Stimulated activated CD8-positive, alpha-beta memory T cell treated with anti-CD3 and anti-CD28 coated beads, Interleukin-4, amount 100 ng/mL, for 24 hours (primary cell): ENCODE data around the gene NMNAT1.
"Not testable (repeated sequence)": the region's sequence is repeated elsewhere in the genome, so short reads cannot be mapped to it uniquely, and the experiment has no call there.

Experiments used
- DNase-seq: peaks from one replicate; pipeline ENCODE4 v3.0.0-alpha.2; 2020; ENCODE audit warnings: low read depth

The NMNAT1 gene

DNA sequence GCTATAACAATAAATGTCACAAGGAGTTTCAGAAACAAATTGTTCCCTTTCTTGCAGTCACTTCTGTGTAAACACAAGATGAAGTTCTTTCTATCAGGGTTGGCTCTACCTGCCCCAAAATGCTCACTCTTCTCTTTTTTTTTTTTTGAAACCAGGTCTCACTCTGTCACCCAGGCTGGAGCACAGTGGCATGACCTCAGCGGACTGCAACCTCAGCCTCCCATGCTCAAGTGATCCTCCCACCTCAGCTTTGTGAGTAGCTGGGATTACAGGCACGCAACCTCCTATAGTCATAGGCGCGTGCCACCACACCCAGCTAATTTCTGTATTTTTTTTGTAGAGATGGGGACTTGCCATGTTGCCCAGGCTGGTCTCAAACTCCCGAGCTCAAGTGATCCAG is 22.7 kb upstream of the NMNAT1 start:
- no peak for DNase-seq

DNA sequence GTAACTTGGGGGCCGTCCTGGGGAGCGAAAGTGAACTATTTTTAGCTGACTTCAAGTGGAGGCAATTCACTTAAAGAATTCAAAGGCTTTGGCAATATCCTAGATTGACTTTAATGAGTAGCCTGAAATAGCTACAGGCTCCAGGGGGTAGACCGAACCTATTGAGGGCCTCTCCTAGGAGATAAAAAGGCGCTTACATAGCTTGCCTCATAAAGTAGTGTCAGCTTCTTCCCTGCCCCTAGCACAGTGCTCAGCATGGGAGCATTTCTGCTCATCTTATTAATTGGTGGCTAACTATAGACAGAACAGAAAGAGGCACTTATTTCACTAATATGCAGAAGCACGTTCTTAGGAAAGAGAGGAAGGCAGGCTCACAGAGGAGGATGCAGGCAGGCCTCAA is 20.9 kb upstream of the NMNAT1 start:
- DNase-seq: no peak

- DNase-seq: no peak
Measured at GRCh38 chr1:9927259-9927658, 16.0 kb upstream of the NMNAT1 start.

DNA sequence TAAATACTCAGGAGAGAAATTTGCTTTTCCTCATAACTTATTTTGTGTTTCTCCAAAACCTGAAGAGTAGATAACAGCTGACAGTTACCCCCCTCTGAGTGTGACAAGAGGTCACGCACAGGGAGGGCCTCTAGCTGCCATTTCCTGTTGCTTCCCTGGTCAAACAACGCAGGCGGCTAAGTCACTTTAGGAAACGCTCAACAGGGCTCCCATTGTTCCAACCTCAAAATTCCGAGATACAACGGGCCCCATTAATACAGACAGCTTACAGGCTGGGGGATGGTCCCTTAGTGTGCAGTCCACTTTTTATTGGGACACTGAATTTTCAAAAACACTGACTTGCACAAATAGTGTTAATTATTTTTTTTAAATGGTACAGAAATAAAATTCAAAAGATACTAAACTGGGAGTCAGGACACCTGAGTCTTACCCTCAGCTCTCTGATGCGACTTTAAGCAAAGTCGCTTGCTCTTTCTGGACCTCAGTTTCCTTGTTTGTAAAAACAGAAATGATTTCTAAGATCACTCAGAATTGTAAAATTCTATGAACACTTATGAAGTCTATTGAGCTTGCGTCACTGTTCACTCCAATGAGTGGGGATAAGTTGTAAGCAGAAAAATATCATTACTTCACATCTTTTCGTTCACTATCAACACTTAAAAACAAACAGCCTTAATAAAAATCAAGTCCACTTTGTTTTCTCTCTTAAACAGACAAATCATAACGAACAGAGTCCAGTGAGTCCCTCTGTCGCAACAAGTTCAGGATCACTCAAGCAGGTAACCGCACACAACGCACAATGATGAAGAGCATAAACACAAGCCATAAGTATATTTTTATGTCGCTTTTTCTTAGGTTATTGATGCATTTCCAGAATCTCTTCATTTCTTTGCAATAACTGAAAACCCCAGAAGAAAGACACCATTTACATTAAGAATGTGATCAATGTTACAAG is 13.6 kb upstream of the NMNAT1 start:
- DNase-seq: no peak

DNA sequence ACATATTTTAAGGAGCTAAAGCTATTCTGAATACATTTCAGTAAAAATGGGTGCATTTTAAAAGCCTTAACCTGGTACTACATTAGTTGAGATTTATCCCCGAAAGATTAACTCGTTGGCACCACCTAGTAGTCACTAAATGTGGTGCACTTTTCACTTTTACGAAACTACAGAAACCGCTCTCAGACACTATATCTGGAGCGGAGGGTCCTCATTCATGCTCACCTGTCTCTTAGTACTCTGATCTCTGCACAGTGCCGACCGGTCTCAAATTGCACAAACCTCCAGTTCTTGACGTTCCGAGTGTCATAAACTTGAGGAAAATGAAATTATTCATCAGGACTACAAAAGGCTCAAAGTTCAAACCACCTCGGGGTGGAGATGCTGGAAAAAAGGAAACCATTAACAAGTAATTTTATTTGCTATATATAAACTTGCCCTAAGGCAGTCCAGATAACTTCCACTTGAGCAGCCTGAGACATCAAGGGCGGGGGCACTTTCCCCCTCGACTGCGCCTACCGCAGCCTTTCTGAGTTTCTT is 806 bp upstream of the NMNAT1 start:
- DNase-seq: no peak

DNA sequence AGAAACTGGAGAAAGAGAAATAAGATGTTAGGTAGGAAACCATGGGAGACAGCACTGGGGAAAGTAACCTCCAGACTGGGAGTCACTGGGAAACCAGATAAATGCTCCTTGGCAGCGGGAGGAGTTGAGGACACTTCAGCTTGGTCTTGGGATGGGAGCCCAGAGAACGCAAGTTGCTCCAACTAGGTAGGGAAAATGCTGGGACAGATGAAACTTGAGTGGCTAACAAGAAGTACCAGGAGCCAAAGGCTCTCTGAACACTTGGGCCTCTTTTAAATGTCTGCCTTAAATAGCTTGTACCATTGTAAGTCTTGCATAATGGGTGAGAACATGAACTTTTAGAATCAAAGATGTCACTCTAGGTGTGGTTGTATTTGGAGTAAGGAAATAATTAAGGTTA is 3.0 kb downstream of the NMNAT1 start:
- DNase-seq: no peak

DNA sequence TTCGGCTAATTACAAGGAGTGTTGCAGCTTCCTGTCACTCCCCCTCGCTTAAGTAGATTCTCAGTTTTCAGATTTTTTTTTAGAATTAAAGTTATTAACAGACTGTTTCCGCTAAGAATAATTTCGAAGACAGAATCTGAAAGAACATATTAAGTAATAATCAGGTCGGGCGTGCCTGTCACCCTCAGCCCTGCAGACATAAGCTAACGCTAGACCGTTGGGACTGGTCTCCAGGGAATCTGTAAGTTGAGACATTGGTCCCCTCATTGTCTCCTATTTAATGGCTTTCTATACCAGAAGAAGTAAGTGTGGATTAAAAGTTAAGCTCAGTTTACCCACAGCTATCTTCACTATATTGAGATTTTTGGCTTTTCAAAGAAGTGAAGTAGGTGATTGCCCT is 14.5 kb downstream of the NMNAT1 start:
- no peak for DNase-seq

DNA sequence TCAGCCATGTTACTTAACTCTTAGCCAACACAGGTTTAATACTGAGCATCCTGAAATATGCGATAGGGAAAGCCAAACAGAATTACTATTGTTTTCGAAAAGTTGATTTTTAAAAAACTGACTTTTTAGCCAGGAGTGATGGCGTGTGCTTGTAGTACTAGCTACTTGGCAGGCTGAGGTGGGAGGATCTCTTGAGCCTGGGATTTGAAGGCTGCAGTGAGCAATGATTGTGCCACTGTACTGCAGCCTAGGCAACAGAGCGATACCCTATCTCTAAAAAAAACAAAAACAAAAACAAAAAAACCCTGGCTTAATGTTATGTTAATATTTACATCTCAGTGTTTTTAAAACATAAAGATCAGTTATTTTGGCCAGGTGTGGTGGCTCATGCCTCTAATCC is 16.7 kb downstream of the NMNAT1 start:
- DNase-seq: no peak

DNA sequence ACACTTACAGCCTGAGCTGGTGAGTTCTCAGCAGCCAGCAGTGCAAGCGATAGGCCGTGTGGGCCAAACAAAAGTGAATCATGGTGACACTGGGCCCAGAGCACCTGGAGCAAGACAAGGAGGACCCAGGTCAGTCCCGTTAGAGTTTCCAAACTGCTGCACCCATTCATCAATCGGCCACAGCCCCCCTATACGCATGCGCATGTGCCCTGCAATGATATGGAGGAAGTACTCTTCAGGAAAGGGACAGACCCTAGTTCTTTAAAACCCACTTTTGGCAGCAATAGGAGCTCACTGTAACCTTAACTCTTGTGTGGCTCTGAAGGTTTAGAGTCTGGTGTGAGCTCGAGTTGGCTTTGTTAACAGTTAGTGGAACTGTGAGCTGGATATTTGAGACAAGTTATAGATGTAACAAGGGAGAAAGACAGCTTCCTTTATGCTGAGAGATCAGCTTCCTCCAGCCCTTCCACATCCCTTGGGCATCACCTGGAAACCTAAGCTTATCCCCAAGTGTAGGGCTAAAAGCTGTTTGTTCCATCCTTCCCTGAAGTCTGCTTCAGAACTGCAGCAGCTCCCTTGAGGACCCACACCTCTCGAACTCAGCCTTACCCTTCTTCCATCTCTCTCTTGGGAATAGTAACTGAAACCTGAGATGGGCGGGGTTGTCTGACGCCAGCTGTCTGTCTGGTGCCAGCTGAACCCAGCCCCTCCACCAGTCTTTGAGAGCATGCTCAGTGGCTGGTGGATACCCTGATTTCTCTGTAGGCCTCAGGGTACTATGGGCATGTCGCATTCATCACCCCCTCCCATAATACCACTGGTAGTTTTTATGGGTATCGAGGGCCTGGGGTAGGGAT is 17.7 kb downstream of the NMNAT1 start:
- DNase-seq: no peak

- DNase-seq: no peak
Measured at GRCh38 chr1:9984253-9984652, 41.0 kb downstream of the NMNAT1 start.

DNA sequence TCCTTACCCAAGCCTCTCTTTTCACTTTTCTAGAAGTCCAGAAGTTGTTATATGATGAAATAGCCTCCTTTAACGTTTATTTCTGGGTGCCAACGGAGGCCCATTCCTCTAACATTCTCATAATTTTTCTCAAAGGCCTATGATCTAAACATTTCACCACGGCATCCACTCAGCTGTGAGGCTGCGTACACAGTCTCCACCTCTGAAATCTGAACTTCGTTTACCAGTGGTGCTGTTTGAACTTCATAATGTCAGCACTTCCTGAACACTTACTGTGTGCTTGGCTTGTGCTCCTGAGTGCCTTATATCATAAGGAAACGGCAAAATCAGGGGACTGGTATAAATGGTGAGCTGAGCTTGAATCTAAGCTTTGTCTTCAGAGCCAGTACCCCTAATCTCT is 41.7 kb downstream of the NMNAT1 start:
- DNase-seq: no peak

- DNase-seq: no peak
Measured at GRCh38 chr1:9989773-9990172, 46.5 kb downstream of the NMNAT1 start.

- DNase-seq: no peak
Measured at GRCh38 chr1:9990944-9991343, 47.7 kb downstream of the NMNAT1 start.

DNA sequence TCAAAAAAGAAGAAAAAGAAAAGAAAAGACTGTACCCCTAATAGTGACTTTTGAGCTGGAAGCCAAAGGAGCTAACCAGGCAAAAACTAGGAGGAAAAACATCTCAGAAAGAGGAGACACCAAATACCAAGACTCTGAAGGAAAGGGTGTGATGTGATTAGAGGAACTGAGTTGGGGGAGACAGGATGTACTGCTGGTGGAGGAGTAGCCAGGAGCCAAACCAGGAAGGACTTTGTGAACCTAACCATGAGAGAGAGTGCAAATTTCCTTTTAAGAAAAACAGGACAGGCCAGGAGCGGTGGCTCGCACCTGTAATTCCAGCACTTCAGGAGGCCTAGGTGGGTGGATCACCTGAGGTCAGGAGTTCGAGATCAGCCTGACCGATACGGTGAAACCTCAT is 49.6 kb downstream of the NMNAT1 start:
- DNase-seq: no peak

DNA sequence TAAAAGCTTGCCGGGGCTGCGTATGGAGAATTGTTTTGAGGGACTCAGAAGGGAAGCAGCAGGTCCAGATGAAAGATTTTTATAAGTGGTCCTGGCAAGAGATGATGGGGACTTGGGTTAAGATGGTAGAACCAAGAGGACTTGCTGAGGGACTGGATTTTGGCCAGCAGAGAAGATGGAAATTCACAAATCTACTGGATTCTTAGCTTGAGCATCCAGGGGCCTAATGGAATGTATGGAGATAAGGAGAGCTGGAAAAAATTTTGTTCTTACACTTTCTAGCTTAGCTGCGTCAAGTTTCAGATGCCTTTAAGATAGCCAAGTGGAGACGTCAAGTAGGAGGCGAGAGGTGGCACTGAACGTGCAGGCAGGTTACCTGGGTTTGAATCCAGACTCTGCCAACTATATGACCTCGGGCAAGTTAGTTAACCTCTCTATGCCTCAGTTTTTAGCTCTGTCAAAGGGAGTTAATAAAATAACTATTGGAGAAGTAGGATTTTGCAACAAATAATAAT is 50.3 kb downstream of the NMNAT1 start:
- no peak for DNase-seq

DNA sequence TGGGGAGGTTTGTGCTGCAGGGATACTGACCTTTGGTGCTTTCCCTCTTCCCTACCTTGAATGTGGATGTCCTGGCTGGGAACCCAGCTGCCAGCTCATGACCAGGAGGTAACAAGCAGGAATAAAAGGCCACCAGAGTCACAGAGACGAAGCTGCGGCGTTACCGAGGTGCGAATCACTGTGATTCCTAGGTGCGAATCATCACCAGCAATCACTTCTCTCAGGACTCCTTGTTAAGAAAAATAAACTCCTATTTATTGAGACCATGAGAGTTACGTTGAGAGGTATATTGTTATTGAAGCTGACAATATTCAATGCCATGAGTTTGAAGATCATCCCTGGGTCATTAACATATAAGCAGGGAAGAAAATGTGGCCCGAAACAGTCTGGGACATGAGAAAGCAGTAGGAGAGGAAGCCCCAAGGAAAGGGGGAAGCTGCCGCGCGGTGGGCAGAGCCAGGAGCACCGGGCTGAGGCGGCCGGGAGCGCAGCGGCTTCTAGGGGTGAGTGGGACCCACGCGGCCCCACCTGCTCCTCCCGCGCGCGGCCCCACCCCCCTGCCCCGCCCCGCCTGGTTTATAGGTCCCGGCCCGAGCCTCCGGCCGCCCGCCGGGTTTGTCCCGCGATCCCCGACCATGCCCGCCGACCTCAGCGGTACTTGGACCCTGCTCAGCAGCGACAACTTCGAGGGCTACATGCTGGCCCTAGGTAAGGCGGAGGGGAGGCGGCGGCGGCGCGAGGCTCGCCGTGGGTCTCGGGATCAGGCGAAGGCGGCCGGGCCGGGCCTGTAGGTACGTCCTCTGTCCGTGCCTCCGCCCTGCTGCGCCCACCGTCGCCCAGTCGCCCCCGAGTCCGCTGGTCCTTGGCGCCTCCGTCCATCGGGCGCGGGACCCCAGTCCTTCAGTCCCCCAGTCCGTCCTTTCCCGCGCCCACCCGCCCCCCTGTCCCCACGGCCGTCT is 53.6 kb downstream of the NMNAT1 start, which contains the start of gene RBP7:
RBP7 (plus strand) TSS at position 605 of the 959 bp plus-strand sequence; CDS start at position 636, 31 bp downstream.
- DNase-seq: no peak

DNA sequence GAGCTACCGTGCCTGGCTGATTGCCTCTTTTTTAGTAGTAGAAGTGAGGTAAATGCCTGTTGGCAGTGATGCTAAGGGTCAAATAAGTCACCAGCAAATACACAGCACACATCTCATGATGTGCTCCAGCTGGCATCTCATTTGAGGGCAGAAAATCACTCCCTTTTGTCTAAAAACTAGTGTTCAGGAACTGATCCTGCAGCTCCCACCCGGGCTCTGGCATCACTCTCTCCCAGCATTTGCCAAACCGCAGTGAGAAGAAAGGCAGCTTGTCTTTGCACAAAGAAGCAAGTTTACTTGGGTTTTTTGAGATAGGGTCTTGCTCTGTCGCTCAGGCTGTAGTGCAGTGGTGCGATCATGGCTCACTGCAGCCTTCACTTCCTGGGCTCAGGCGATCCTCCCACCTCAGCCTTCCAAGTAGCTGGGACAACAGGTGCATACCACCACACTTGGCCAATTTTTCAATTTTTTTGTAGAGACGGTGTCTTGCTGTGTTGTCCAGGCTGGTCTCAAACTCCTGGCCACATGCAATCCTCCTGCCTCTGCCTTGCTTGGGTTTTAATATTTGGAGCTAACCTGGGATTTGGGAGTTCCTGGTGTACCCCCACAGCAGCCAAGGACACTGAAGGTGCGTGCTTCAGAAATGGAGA is 57.9 kb downstream of the NMNAT1 start:
- no peak for DNase-seq

DNA sequence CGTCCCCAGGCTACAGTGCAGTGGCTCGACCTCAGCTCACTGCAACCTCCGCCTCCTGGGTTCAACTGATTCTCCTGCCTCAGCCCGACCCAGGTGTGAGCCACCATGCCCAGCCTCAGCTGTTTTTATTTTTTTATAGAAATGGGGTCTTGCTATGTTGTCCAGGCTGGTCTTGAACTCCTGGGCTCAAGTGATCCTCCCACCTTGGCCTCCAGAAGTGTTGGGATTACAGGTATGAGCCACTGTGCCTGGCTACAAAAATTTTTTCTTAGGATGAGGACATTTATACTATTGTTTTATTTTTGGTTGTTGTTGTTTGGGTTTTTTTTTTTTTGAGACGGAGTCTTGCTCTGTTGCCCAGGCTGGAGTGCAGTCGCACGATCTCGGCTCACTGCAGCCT is 62.0 kb downstream of the NMNAT1 start:
- not testable (repeated sequence) for DNase-seq

DNA sequence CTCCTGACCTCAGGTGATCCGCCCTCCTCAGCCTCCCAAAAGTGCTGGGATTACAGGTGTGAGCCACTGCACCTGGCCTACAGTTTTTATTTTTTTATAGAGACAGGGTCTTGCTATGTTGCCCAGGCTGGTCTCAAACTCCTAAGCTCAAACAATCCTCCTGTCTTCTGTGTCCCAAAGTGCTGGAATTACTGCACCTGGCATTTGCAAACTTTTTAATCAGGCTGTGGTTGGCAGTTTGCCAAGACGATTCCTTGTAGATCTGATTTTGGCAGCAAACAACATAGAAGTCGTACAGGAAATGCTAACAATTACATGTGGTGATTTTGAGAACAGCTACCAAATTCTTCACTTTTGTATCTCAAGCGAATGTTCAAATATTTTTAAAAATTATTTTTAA is 63.9 kb downstream of the NMNAT1 start:
- DNase-seq: no peak

GRCh38 chr1:10014016-10014415 is 70.7 kb downstream of the NMNAT1 start:
- DNase-seq: no peak

- DNase-seq: no peak
Measured at GRCh38 chr1:10019561-10019960, 76.3 kb downstream of the NMNAT1 start.
